K562 (cell line): ENCODE measurements around the gene LTK.

Source experiments
- MYNN ChIP-seq, 2 experiments: sonication (generic); formaldehyde crosslinking in 1 of 2; IDR thresholded peaks; 2 replicates each; pipeline versions ENCODE4 v1.5.0 to v1.6.1; 2016 to 2020; ENCODE audit warnings: antibody characterized with exemption in 1 of 2, missing genetic modification reagents in 1 of 2
- RCOR1 ChIP-seq, 2 experiments: IDR thresholded peaks; 2 replicates each; pipeline ENCODE4 v1.6.1; 2012; ENCODE audit warnings: low read depth in 2 of 2, low read length in 2 of 2, borderline replicate concordance in 1 of 2, improper control_type of control experiment in 1 of 2
- SRF ChIP-seq, 2 experiments: fragments of 250-450, 450-650 bp in 1 of 2; sonication (Bioruptor Pico) in 1 of 2; sonication (generic) in 1 of 2; formaldehyde crosslinking; IDR thresholded peaks; 2 replicates each; pipeline versions ENCODE4 v1.5.0 to v1.5.1; 2020 to 2022; ENCODE audit warnings: mild to moderate bottlenecking in 1 of 2, missing genetic modification reagents in 1 of 2
- THRAP3 ChIP-seq: fragments of 450-650 bp; IDR thresholded peaks from 2 replicates; pipeline ENCODE4 v1.6.1; 2016; ENCODE audit warnings: mild to moderate bottlenecking, inconsistent platforms, borderline replicate concordance

DNA sequence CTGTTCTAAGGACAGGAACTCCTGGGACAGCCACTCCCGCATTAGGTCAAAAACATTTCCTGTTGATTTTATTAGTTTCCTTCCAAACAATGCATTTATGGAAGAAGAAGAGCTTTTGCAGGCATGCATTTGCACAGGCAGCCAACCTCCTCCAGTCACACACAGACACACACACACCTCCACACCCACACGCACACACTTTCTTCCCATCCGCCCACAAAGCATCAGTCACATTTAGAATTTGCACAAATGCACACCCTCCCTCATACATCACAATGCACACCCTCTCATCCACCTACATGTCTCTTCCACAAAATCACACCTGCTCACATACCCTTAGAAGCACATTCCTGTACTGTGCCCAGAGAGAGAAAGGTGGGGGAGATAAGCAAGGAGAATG, 41.3 kb upstream of the LTK start:
- TF ChIP-seq MYNN (IDR thresholded peaks at IDR 0.05) (no peak), MYNN (CRISPR knock-in tag; IDR thresholded peaks at IDR 0.05) (no peak), THRAP3 (no peak), RCOR1 (IDR thresholded peaks at IDR 0.05; ENCODE audit: borderline replicate concordance in 1 of 2, low read depth in 2 of 2, low read length in 2 of 2) (no peak), SRF (CRISPR knock-in tag; IDR thresholded peaks at IDR 0.05) (no peak)
